ENCODE measurements around the gene GCC2.

- TF ChIP-seq, protein P1, sequence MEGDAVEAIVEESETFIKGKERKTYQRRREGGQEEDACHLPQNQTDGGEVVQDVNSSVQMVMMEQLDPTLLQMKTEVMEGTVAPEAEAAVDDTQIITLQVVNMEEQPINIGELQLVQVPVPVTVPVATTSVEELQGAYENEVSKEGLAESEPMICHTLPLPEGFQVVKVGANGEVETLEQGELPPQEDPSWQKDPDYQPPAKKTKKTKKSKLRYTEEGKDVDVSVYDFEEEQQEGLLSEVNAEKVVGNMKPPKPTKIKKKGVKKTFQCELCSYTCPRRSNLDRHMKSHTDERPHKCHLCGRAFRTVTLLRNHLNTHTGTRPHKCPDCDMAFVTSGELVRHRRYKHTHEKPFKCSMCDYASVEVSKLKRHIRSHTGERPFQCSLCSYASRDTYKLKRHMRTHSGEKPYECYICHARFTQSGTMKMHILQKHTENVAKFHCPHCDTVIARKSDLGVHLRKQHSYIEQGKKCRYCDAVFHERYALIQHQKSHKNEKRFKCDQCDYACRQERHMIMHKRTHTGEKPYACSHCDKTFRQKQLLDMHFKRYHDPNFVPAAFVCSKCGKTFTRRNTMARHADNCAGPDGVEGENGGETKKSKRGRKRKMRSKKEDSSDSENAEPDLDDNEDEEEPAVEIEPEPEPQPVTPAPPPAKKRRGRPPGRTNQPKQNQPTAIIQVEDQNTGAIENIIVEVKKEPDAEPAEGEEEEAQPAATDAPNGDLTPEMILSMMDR (IDR thresholded peaks at IDR 0.05), result no peak
- TF ChIP-seq POLR2A (IDR thresholded peaks at IDR 0.05), result no peak
These were observed 45.5 kb upstream of the GCC2 start for GRCh38 chr2:108403494-108403893.
